ENCODE measurements around the gene ERC2.
"Not testable (repeated sequence)": the region's sequence is repeated elsewhere in the genome, so short reads cannot be mapped to it uniquely, and the experiment has no call there.

ERC2 gene

DNA sequence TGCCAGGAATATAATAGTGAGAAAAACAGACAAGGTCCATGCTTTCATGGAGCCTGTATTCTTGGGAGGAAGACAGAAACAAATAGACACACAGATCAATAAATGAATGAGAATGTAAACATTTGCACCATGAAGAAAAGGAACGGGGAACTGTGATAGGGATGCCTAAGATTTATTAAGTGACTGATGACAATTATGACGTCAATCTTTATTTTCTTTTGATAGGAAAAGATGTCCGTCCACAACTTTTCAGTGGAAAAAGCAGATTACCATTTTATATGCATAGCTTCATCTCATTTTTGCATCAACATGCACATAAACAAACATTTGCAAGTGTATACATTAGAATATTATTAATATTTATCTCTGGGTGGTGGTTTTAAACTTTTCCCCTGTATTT lies 953.3 kb downstream of the ERC2 start:
- no peak for TF ChIP-seq ZFX (IDR thresholded peaks at IDR 0.05; ENCODE audit: borderline replicate concordance)
- TF ChIP-seq, protein P1, sequence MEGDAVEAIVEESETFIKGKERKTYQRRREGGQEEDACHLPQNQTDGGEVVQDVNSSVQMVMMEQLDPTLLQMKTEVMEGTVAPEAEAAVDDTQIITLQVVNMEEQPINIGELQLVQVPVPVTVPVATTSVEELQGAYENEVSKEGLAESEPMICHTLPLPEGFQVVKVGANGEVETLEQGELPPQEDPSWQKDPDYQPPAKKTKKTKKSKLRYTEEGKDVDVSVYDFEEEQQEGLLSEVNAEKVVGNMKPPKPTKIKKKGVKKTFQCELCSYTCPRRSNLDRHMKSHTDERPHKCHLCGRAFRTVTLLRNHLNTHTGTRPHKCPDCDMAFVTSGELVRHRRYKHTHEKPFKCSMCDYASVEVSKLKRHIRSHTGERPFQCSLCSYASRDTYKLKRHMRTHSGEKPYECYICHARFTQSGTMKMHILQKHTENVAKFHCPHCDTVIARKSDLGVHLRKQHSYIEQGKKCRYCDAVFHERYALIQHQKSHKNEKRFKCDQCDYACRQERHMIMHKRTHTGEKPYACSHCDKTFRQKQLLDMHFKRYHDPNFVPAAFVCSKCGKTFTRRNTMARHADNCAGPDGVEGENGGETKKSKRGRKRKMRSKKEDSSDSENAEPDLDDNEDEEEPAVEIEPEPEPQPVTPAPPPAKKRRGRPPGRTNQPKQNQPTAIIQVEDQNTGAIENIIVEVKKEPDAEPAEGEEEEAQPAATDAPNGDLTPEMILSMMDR (IDR thresholded peaks at IDR 0.05) = no peak
- H3K27ac ChIP-seq = no peak overlapping the region

GRCh38 chr3:55512571-55513343 lies 955.5 kb downstream of the ERC2 start:
- no peak overlapping the region for H3K27ac ChIP-seq
- TF ChIP-seq ZFX (IDR thresholded peaks at IDR 0.05; ENCODE audit: borderline replicate concordance) = no peak
- TF ChIP-seq, protein P1 (IDR thresholded peaks at IDR 0.05) = no peak

DNA sequence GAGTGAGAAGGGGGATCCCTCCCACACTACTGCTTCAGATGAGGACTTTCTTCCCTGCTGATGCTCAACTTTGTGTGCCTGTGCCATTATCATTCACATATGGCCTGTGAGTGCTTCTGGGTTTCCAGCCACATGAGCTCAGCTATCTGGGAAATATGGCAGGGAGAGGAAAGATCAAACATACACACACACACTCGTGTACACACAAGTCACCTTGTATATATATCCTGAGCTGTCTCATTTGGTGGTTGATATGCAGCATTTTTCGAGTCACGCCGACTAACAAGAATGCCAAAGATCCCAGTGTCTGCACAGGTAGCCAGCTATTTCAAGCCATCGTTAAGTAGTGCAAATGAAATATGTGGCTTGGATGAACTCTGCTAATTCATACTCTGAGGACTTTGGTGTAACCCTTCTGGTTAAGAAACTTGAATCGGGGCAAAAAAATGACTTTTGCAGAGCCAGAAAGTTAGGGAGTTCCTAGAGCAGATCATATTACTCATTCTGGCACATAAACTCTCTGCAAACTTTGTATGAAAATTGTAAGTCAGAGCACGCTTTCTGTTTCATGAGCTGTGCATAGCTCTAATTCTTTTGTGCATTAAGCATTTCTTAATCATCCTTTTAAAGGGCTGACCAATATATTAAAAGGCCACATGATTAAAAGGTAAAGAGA lies 956.2 kb downstream of the ERC2 start:
- no peak overlapping the region for H3K27ac ChIP-seq
- TF ChIP-seq, protein P1 (IDR thresholded peaks at IDR 0.05) = no peak
- TF ChIP-seq ZFX (IDR thresholded peaks at IDR 0.05; ENCODE audit: borderline replicate concordance) = no peak

DNA sequence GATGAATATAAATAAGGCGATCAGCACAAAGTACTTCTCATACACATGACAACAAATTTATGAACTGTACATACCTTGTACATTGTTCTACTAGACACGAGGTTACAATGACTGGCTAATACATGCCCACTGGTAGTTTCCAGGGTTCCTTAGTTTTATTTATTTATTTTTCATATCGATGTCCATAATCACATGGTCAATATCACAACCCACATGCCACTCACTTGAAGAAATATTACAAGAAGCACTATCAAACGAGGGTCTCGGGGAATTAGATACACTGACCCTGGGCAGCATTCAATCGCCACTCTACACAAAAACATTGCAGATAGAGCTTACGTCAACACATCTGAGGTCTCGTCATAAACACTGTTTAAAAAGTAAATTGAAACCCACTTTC lies 959.9 kb downstream of the ERC2 start:
- no peak overlapping the region for H3K27ac ChIP-seq
- TF ChIP-seq, protein P1 (IDR thresholded peaks at IDR 0.05) = no peak
- no peak for TF ChIP-seq ZFX (IDR thresholded peaks at IDR 0.05; ENCODE audit: borderline replicate concordance)

DNA sequence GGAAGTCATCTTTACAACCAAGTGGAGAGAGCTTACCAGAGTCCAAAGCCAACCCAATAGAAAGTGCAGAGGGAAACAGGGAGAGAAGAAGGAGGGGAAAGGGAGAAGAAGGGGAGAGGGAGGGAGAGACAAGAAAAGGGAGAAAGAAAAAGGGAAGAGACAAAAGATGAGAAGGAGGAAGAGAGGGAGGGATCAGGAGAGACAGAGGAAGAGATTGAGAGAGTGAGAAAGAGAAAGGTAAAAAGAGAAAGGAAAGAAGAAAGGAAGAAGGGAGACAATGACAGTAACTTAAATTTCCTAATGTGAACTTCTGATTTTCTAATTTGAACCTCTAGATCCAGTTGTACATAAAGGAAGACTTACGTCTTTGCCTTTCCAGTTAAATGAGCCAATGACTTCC lies 960.5 kb downstream of the ERC2 start:
- TF ChIP-seq, protein P1 (IDR thresholded peaks at IDR 0.05) = no peak
- no peak for TF ChIP-seq ZFX (IDR thresholded peaks at IDR 0.05; ENCODE audit: borderline replicate concordance)
- H3K27ac ChIP-seq = no peak overlapping the region

- no peak overlapping the region for H3K27ac ChIP-seq
- TF ChIP-seq, protein P1 (IDR thresholded peaks at IDR 0.05) = no peak
- no peak for TF ChIP-seq ZFX (IDR thresholded peaks at IDR 0.05; ENCODE audit: borderline replicate concordance)
These were observed 962.5 kb downstream of the ERC2 start for GRCh38 chr3:55505776-55506175.

DNA sequence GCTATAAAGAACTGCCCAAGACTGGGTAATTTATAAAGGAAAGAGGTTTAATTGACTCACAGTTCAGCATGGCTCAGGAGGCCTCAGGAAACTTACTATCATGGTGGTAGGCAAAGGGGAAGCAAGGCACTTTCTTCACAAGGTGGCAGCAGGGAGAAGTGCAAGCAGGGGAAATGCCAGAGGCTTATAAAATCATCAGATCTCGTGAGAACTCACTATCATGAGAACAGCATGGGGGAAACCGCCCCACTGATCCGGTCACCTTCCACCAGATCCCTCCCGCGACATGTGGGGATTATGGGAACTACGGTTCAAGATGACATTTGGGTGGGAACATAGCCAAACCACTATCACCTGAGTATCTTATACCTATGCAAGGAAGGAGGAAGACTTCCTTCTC lies 963.2 kb downstream of the ERC2 start:
- H3K27ac ChIP-seq = not testable (repeated sequence)
- TF ChIP-seq, protein P1 (IDR thresholded peaks at IDR 0.05) = peak; percentile 27

All from 22Rv1 (cell line).